Inferior parietal cortex (tissue), 1 donor: Measurements from ENCODE around the gene TNFAIP8.

Experiments used
- DNase-seq: peaks from one replicate; pipeline ENCODE4 v3.0.0-alpha.2; 2016; ENCODE audit errors: extremely low spot score

TNFAIP8 gene

GRCh38 chr5:119329666-119330065 lies 26.2 kb upstream of the TNFAIP8 start:
- DNase-seq: no peak

GRCh38 chr5:119330367-119331183 lies 25.2 kb upstream of the TNFAIP8 start:
- no peak for DNase-seq

DNA sequence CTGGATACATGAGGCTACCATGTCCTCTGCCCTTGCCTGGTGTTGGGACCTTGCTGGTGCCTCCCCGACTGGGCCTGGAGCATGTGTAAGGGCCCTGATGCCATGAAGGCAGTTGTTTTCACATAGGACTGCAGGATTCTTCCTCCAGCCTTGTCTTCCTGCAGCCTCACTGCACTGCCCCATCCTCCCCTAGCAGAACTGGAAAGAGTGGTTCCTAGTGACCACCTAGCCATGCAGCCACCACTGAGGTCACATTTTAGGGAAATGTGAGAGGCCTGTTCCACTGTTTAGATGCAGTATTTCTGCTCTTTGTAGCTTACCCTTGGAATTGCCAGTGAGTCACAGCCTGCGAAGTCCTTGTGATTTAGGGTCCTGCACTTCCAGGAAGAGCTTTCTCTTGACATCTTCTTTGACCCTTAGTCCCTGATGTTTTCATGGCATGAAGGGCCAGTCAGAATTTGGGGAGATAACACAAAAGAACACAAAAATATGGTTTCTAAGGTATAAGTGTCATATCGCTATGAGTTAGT lies 24.2 kb upstream of the TNFAIP8 start:
- DNase-seq: no peak

DNA sequence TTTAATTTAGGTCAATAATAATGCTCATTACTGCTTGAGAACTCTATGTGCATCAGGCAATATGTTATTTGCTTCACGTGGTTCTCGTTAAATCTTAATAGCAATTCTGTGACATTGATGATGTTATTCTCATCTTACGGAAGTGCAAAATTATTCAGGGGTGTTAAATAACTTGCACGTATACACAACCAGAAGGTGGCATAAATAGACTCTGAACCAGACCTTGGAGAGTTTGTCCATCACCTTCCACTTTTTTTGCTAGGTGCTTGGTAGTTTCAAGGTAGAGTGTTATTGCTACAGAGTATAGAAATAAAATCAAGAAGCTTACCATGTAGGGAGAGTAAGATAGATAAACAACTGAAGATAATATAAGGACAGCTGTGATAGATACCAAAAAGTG lies 23.6 kb upstream of the TNFAIP8 start:
- no peak for DNase-seq

DNA sequence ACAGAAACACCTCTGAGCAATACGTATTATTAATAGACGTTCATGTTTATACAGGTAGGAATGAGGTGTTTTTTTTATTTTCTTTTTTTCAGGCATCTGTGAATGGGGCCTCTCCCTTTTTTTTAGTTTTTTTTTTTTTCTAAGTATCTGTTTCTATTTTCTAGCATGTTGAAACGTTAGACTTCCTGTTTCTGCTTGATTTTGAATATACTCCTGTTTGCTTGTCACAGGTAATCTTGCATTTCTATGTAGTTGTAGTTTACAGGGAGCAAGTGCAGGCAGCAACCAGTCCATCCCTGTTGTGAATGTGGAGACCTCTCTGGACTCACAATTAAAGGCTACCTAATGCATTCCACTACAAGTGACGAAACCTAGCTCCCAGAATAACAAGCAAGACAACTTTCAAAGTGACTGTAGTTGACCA lies 22.8 kb upstream of the TNFAIP8 start:
- no peak for DNase-seq

- no peak for DNase-seq
Measured at GRCh38 chr5:119333421-119333851, 22.4 kb upstream of the TNFAIP8 start.

- DNase-seq: no peak
Measured at GRCh38 chr5:119335261-119335677, 20.6 kb upstream of the TNFAIP8 start.

GRCh38 chr5:119336262-119336661 lies 19.6 kb upstream of the TNFAIP8 start:
- no peak for DNase-seq

GRCh38 chr5:119336845-119337580 lies 18.8 kb upstream of the TNFAIP8 start:
- DNase-seq: no peak

- DNase-seq: no peak
Measured at GRCh38 chr5:119338326-119338946, 17.4 kb upstream of the TNFAIP8 start.

DNA sequence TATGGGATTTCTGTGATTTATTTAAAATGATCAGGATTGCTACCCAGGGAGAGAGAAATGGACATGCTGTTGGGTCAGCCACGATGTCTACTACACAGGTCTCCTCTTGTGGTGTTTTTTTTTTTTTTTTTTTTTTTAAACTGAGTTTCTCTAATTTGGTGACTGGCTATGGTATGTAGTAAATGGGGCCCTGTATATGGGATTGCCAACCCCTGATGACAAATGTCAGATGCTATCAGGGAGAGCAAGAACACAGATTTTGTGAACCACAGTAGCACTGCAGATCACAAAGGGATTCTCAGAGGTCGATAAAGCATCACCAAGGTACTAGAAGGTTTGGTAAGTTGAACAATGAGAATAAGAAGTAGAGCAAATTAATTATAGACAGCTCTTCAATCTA lies 16.5 kb upstream of the TNFAIP8 start:
- DNase-seq: no peak

- DNase-seq: no peak
Measured at GRCh38 chr5:119339965-119340364, 15.9 kb upstream of the TNFAIP8 start.

DNA sequence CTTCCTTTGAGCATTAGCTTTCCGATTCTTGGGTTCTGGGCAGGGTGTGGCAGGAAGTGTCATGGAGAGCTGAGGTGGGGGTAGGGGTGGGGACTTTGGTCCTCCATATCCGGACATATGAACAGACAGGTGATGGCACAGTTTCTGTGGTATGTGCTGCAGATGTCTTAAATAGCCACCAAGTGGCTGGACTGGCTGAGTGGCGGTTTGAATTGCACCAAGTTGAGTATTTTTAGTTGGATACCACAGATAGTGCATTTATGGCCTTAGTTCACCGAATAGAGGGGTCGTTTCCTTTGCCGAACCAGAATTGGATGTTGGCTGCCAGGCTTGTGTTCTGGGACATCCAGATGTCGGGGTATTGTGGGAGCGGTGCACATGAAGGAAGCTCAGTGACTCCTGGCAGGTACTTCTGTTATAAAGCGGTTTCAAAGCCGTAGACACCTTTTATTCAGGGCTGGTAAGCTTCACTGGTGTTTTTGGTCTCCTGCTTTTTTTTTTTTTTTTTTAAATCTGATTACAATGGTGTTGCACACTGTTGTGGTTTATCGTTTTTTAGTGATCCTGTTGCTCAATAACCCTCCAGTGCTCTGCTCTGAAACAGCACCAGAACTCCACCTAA lies 15.1 kb upstream of the TNFAIP8 start:
- no peak for DNase-seq

- DNase-seq: no peak
Measured at GRCh38 chr5:119341452-119342349, 14.1 kb upstream of the TNFAIP8 start.

DNA sequence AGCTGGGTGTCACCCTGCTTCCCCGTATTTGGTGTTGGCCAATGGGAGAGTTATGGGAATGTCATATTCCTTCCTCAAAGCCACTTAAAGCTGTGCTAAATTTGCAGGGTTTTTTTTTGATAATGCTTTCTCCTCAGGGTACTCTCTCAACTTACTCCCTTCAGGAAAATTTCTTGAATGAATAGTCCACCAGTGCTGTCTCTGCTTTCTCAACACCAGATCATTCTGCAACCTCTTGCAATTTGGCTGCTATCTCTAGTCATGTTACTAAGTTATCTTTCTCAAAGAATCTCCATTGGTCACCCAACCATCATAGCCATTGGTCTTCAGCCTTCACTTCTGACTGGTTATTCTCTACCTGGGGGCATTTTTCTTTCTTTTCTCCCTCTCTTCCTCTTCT lies 13.4 kb upstream of the TNFAIP8 start:
- no peak for DNase-seq

DNA sequence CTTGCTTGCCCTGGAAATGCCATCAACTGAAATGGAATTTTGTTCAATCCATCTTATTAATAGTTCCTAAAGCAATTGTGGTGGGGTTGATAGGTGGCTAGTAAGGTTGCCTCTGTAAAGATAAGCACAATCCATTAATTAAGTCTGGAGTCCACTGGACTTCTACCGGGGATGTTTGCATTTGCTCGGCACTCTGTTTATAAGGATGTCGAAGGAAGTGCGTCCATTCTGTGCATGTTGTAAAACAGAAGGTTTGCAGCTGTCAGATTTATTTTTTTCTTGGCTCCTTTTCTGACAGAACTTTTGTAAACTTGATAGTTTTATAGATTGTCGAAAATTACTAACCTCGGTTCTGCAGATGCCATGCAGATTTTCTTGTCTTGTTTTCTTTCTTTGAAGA lies 12.8 kb upstream of the TNFAIP8 start:
- DNase-seq: no peak

DNA sequence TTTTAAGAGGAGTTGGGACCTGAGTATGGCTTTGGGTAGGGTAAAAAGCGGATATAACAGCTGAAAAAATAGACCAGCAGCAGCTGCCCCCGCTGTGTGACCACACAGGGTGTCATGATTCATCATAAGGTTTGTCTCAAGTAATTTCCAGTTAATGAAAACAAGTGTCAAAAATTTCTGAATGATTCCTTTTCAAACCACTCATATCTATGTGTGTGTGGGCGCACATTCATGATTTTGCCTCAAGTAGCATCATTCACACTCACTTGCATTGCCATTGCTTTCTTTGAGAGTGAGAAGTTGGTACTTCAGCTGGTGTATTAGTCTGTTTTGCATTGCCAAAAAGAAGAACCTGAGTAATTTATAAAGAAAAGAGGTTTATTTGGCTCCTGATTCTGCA lies 12.1 kb upstream of the TNFAIP8 start:
- DNase-seq: no peak

- no peak for DNase-seq
Measured at GRCh38 chr5:119344231-119344630, 11.6 kb upstream of the TNFAIP8 start.

DNA sequence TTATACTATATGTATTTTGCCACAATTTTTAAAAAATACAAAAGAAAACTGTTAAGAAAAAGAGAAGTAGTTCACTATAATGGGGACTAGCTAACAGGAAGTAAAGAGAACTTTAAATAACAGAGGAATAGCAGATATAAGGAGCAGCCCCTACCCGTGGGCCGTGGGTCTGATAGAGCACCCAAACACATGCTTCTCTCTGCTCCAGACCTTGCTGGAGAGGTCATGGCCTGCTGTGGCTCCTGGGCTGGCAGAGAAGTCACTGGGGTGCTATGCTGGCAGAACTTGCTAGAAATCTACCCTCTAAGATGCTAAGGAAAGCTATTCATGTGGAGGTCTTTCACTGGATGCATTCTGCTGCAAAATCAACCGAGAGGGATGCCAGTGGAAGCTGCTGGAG lies 10.0 kb upstream of the TNFAIP8 start:
- DNase-seq: no peak

GRCh38 chr5:119346394-119346793 lies 9.4 kb upstream of the TNFAIP8 start:
- no peak for DNase-seq

- no peak for DNase-seq
Measured at GRCh38 chr5:119347574-119347973, 8.2 kb upstream of the TNFAIP8 start.
